Measurements from ENCODE around the gene PITPNB.

- TF ChIP-seq CTCF (conservative IDR thresholded peaks at IDR 0.05) (no peak), ZFX (IDR thresholded peaks at IDR 0.05) (no peak)
These were observed 97.9 kb downstream of the PITPNB start for GRCh38 chr22:27820896-27821866.
